Mucosa of descending colon (tissue), 3 donors: ENCODE measurements around the gene SPSB2. TPM values are rescaled to one million over a fixed set of nuclear protein-coding genes. Genes with fewer than 3 reads are reported as not detected.
"Not testable (repeated sequence)": the region's sequence is repeated elsewhere in the genome, so short reads cannot be mapped to it uniquely, and the experiment has no call there.

ENCODE experiments used
- ATAC-seq: fragments of 200-7000 bp; cut with Tn5 transposase; one replicate; pipeline ENCODE4 v1.9.1; 2020; ENCODE audit warnings: mild to moderate bottlenecking, moderate library complexity
- DNase-seq, 3 donors: peaks; one replicate each; pipeline ENCODE4 v3.0.0-alpha.2; 2020
- H3K36me3 ChIP-seq: fragments of 200-600 bp; one replicate; pipeline ENCODE4 v1.8.0; 2021; ENCODE audit warnings: low read depth, mild to moderate bottlenecking
- H3K4me1 ChIP-seq: fragments of 200-600 bp; one replicate; pipeline ENCODE4 v1.8.0; 2021; ENCODE audit warnings: low read depth, mild to moderate bottlenecking
- H3K4me3 ChIP-seq: fragments of 200-600 bp; one replicate; pipeline ENCODE4 v1.8.0; 2021; ENCODE audit warnings: mild to moderate bottlenecking
- H3K9me3 ChIP-seq: fragments of 200-600 bp; one replicate; pipeline ENCODE4 v1.8.0; 2021; ENCODE audit warnings: mild to moderate bottlenecking
- intact Hi-C, 2 donors: fragments of 100-400 bp; cut with DNase I in 1 of 2; cut with micrococcal nuclease in 1 of 2; formaldehyde crosslinking; loops; one replicate each; pipeline versions ENCODE4 v1.11.0 to v1.11.1; 2022; cut with DNase I, micrococcal nuclease
- total RNA-seq, 3 donors: library from RNA; stranded (reverse); fragmentation: NEBNext Ultra II Directional in 2 of 3; extraction: Animal tissue kit (Norgen Biotek cat#: 25700) in 2 of 3; gene quantifications; one replicate each; pipeline versions ENCODE4 v1.2.1 to v1.2.4, GENCODE V29; 2021 to 2023
- TF ChIP-seq, protein P1 (sequence below): fragments of 200-600 bp; IDR thresholded peaks from one replicate; pipeline ENCODE4 v1.8.0; 2022; ENCODE audit warnings: antibody characterized with exemption, mild to moderate bottlenecking
- donor health status: DM: no; HTN: no; CAD: no; lungs with moderate emphysema.
- donor health status: DM: no; HTN: no; CAD: no.
- donor health status: DM: no; HTN: yes; CAD: no.

The SPSB2 gene
- total RNA-seq, 3 donors from 2014 or later = 9.7 to 11.7 (median 10.6) TPM

DNA sequence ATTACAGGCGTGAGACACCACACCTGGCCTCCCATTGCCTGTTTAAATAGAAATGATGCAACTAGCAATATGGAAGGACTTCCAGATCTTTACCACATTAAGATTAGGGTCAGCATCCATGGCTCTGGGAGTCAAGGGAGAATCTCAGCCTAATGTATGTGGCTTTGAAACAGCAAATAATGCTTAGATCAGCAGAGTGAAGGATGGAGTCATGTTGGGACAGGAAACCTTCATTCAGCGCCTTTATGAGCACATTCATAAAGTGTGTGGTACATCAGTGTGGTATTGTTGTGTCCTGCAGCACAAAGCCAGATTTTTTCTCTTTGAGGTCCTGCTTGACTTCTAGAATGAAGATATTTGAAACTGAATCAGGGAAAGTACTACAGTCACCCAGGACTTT, 15.3 kb upstream of the SPSB2 start:
- ATAC-seq (no peak), DNase-seq (no peak)
- TF ChIP-seq, protein P1, sequence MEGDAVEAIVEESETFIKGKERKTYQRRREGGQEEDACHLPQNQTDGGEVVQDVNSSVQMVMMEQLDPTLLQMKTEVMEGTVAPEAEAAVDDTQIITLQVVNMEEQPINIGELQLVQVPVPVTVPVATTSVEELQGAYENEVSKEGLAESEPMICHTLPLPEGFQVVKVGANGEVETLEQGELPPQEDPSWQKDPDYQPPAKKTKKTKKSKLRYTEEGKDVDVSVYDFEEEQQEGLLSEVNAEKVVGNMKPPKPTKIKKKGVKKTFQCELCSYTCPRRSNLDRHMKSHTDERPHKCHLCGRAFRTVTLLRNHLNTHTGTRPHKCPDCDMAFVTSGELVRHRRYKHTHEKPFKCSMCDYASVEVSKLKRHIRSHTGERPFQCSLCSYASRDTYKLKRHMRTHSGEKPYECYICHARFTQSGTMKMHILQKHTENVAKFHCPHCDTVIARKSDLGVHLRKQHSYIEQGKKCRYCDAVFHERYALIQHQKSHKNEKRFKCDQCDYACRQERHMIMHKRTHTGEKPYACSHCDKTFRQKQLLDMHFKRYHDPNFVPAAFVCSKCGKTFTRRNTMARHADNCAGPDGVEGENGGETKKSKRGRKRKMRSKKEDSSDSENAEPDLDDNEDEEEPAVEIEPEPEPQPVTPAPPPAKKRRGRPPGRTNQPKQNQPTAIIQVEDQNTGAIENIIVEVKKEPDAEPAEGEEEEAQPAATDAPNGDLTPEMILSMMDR = no peak
- Histone ChIP-seq H3K4me1 (no peaks in the 10 kb centered on the region), H3K9me3 (no peaks in the 10 kb centered on the region), H3K36me3 (no peaks in the 10 kb centered on the region), H3K4me3 (no peak overlapping the region)
- intact Hi-C loops = no loop called here

DNA sequence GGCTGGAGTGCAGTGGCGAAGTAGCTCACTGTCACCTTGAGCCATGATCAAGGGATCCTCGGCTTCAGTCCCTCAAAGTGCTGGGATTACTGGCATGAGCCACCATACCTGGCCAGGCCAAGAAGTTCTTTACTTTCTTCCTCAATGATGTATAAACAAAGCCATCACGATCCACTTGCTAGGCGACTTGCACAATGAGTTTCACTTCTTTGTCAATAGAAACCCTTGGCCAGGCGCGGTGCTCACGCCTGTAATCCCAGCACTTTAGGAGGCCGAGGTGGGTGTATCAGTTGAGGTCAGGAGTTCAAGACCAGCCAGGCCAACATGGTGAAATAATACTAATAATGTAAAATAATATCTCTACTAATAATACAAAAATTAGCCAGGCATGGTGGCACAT, 14.4 kb upstream of the SPSB2 start:
- intact Hi-C loops = no loop called here
- TF ChIP-seq, protein P1 = no peak
- H3K9me3 ChIP-seq = no peaks in the 10 kb centered on the region
- no peak overlapping the region for H3K4me3 ChIP-seq
- no peaks in the 10 kb centered on the region for H3K36me3 ChIP-seq
- no peaks in the 10 kb centered on the region for H3K4me1 ChIP-seq
- DNase-seq = peak in 1 of 3 donors; percentile 49
- peak; percentile 12 for ATAC-seq

DNA sequence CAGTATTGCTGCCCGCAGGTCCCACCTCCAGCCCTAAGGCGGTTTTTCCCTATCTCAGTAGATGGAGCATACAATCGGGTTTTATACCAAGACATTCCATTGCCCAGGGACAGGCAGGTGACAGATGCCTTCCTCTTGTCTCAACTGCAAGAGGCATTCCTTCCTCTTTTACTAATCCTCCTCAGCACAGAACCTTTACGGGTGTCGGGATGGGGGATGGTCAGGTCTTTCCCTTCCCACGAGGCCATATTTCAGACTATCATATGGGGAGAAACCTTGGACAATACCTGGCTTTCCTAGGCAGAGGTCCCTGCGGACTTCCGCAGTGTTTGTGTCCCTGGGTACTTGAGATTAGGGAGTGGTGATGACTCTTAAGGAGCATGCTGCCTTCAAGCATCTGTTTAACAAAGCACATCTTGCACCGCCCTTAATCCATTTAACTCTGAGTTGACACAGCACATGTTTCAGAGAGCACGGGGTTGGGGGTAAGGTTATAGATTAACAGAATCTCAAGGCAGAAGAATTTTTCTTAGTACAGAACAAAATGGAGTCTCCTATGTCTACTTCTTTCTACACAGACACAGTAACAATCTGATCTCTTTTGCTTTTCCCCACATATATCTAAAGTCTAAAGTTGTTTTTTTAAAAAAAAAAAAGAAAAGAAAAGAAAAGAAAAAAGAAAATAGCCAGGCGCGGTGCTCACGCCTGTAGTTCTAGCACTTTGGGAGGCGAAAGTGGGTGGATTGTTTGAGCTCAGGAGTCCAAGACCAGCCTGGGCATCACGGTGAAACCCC, 13.3 kb upstream of the SPSB2 start:
- DNase-seq, H3K9me3 ChIP-seq, intact Hi-C loops, H3K4me3 ChIP-seq, ATAC-seq, H3K4me1 ChIP-seq, H3K36me3 ChIP-seq: not testable (repeated sequence)

DNA sequence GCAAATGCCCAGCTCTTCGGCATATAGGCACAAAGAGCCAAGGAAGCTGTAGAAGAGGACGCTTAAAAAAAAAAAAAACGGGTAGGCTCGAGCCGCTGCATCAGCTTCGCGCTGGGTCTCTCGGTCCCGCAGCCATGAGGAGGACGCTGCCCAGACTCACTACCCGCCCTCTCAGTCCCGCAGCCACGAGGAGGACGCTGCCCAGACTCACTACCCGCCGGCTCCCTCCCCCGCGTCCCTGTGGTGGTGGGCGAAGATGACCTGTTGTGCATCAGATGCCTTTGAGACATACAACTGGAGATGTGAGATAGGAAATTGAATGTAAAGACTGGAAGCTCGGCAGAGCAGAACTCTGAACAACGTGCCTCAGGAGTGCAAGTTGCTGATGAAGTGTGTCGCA, 11.4 kb upstream of the SPSB2 start:
- TF ChIP-seq, protein P1 = no peak
- intact Hi-C loops = no loop called here
- no peaks in the 10 kb centered on the region for H3K36me3 ChIP-seq
- no peak for ATAC-seq
- no peak for DNase-seq
- no peaks in the 10 kb centered on the region for H3K4me1 ChIP-seq
- H3K4me3 ChIP-seq = no peak overlapping the region
- H3K9me3 ChIP-seq = no peaks in the 10 kb centered on the region

DNA sequence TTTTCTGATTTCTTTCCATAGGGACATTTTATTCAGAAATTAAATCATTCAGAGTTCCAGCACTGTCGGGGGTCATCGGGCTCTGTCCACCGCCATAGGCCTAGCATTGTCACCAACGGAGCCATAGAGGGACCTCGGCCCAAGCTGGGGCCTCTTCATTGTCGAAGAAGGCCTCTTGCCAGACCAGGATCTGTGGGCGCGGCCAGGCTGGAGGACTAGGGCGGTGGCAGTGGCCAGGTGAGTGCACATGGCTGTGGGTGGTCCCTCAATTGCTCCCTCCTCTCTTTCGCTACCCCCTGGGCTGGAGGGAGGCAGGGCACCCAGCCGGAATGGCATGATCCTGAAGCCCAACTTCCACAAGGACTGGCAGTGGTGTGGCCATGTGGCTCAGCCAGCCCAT, 10.6 kb upstream of the SPSB2 start:
- intact Hi-C loops = no loop called here
- H3K9me3 ChIP-seq = no peaks in the 10 kb centered on the region
- H3K4me3 ChIP-seq = no peak overlapping the region
- TF ChIP-seq, protein P1 = no peak
- DNase-seq (no peak), ATAC-seq (no peak)
- H3K36me3 ChIP-seq = no peaks in the 10 kb centered on the region
- no peaks in the 10 kb centered on the region for H3K4me1 ChIP-seq

DNA sequence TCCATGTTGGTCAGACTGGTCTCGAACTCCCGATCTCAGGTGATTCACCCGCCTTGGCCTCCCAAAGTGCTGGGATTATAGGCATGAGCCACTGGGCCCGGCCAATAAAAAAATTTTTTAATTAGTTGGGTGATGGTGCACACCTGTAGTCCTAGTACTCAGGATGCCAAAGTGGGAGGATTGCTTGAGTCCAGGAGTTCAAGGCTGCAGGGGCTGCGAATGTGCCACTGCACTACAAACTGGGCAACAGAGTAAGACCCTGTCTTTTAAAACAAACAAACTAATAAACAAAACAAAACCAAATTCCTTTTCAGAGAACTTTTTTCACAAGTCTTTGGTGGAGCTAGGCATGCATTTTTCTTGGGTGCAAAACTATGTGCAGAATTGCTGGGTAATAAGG, 10.1 kb upstream of the SPSB2 start:
- ATAC-seq = no peak
- intact Hi-C loops = no loop called here
- TF ChIP-seq, protein P1 = no peak
- no peak for DNase-seq
- Histone ChIP-seq H3K9me3 (no peaks in the 10 kb centered on the region), H3K36me3 (no peaks in the 10 kb centered on the region), H3K4me1 (no peaks in the 10 kb centered on the region), H3K4me3 (no peak overlapping the region)

DNA sequence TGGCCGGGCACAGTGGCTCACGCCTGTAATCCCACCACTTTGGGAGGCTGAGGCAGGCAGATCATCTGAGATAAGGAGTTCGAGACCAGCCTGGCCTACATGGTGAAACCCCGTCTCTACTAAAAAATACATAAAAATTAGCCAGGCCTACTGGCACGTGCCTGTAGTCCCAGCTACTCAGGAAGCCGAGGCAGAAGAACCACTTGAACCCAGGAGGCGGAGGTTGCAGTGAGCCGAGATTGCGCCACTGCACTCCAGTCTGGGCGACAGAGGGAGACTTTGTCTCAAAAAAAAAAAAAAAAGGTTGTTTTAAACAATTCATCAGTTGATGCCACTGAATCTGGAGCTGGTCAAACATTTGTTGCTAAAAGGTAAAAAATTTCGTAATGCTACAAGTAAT, 6.7 kb upstream of the SPSB2 start:
- intact Hi-C loops = not testable (repeated sequence)
- DNase-seq = peak in 1 of 3 donors; percentile 17

DNA sequence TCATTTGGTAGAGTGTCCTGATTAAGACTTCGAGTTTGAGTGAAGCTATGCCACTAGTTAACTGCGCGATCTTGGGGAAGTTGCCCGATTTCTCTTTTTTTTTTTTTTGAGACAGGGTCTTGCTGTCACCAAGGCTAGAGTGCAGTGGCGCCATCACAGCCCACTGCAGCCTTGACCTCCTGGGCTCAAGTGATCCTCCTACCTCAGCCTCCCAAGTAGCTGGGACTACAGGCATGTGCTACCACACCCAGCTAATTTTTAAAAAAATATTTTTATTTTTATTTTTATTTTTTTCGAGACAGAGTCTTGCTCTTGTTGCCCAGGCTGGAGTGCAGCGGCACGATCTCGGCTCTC, 889 bp upstream of the SPSB2 start:
- intact Hi-C loops, H3K36me3 ChIP-seq, ATAC-seq, H3K9me3 ChIP-seq, H3K4me3 ChIP-seq: not testable (repeated sequence)
- peaks cover 23% of the 10 kb centered on the region for H3K4me1 ChIP-seq
- DNase-seq = peak in 1 of 3 donors; percentile 48

More for the DNA sequence above, 6.7 kb upstream of the SPSB2 start:
- not testable (repeated sequence) for H3K36me3 ChIP-seq, H3K9me3 ChIP-seq, H3K4me1 ChIP-seq, H3K4me3 ChIP-seq, ATAC-seq
